ENCODE measurements around the gene FAF1.

FAF1 gene

DNA sequence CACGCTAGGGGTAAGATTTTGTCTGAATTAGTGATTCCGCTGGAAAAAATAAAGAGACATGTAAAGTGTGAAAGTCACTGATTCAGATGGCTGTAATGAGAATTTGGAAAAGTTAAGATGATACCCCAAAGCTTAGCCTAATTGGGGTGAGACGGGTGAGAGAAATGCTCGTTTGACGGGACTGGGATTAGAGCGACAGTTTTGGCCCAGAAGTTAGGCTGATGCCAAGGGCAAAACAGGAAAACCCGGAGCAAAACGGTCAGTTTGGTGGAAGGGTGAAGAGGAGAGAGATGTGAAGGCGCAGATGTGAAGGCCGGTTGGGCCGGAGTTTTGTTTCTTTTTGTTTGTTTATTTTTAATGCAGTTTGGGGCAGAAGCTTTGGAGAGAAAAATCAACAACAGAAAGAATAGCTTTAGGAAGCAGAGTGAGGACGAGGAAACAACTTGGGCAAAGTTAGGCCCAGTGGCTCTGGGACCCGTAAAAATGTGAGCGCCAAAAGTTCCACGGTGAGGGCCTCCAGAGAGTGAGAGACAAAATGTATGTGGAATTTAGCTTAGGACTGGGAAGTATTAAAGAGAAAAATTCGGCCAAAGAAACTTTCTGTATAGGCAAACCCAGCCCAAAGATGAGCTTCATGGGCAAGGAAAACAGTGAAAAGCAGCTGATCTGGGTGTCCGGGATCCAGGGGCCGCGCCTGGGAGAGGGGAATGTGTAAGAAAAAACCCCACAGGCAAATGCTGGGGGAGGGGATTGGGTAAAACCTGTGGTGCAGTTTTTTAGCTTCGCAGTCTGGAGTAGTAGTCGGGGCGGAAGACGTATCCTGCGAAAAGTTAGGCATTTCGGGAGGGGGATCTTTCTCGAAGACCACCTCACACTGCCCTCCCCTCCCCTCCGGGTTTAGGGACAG is 538.0 kb downstream of the FAF1 start:
- DNase-seq, result no peak

DNA sequence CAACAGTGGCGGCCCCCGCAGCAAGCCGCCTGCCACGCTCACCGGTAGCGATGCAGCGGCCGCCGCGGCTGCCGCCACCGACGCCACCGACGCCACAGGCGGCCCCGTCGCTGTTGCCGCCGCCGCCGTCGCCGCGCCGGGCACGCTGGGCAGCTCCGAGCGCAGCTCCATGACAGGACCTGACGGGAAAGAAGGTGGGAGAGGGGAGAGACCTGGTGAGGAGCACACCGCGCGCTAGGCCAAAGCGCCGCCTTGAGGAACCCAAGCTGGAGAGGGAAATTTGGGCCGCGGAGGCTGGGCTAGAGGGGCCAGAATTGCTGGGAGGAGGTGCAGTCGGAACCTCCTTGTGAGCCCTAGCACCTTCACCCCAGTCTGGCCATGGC is 538.7 kb downstream of the FAF1 start:
- DNase-seq, result no peak

DNA sequence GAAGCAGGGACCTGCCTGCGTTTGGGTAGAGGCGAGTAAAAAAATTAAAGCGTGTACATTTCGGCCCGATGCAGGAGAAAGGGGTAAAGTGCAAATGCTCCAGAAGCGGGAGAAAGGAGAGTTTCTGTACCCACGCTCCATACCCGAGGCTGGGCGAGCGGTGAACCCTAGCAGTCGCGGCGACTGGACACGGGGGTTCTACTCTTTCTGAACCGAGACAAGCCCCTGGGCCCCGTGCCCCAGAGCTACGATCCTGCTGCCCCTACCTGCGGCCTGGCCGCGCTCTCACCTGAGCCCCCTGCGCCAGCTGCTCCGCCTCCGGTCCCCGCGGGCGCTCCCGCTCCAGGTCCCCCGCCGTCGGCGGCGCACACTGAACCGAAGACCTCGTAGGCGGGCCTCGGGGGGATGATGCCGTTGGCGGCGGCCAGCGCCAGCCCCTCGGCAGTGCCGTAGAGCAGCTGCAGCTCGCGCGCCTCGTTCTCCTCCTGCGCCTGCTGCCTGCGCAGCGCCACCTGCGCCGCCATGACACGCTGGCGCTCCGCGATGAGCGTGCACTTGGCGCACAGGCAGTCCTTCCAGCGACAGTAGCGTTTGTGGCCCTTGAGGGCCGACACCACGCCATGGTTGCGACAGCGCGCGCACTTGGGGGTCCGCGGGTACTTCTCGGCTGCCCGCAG is 539.2 kb downstream of the FAF1 start:
- DNase-seq, result no peak

- no peak for DNase-seq
Observed at GRCh38 chr1:50419907-50420677, 540.0 kb downstream of the FAF1 start.

DNA sequence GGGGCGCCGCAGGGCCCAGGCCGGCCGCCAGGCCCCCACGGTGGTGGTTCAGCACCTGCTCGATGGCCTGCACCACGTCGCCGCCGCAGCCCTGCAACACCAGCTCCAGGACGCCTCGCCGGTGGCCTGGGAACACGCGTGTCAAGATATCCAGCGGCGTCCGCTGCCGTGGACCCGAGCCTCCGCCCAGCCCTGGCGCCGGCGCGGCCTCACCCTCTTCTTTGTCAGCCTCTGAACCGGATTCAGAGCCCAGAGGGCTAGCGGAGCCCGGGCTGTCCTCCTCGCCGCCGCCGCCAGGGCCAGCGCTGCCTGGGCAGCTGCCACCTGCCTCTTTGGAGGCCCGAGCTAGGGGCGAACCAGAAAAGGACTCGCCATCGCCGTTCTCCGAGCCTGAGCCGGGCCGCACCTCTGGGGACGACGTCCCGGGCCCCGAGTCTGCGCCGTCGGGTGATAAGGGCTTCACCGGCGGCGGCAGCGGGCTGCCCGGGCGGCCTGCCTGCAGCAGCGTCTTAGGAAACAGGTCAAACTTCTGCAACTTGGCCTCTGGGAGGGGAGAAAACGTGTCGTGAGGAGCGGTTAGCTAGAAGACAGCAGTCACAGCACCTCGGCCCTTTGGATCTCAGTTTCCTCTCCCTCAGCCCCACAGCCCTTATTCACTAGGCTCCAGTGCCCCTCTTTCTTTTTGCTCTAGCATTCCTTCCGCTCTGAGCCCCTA is 540.7 kb downstream of the FAF1 start:
- no peak for DNase-seq

GRCh38 chr1:50418600-50419109 is 541.4 kb downstream of the FAF1 start:
- DNase-seq, result no peak

DNA sequence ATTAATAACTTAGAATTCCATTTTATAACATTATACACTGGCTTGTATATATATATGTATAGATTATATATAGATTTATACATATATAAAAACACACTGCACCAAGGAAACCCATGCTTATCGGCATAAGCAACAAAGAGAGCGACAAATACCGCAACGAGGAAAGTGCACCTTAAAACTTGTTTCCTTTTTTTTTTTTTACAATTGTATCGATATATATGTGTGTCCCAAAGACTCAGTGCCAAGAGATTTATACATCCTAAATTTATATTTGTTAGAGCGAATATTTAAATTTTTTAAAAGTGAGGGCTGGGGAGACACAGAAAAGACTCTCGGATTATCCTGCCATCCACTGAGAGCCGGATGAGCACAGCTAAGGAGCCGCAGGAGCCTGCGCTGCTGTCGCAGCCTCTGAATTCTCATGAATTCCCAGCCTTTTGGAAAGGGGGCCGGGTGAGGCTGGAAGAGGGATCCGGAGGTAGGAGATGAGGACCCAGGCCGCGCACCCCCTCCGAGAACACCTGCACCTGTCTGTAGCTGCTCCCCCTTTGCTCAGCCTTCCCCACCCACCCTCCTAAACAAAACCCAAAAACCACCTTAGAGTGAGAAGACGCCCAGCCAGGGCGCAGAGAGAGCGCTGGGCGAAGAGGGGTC is 542.0 kb downstream of the FAF1 start:
- DNase-seq, result no peak

- DNase-seq, result no peak
Observed at GRCh38 chr1:50417507-50417906, 542.6 kb downstream of the FAF1 start.

- DNase-seq, result no peak
Observed at GRCh38 chr1:50416553-50417453, 543.3 kb downstream of the FAF1 start.

DNA sequence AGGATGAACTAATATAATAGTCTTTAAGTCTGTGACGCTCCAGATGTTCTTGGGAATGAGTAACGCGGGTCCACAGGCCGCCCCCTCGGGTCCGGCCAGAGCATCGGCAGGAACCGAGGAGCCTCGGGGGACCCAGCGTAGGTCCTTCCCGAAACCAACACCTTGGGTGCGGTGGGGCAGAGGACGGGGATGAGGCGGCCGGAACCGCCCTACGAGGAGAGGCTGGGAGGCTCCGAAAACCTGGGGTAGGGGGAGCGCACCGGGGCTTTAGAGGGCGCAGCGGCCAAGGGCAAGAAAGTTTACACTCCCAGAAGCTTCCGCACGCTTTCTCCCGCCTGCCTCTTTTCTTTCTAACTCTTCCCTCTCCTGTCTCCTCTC is 543.9 kb downstream of the FAF1 start:
- no peak for DNase-seq

- DNase-seq, result no peak
Observed at GRCh38 chr1:50415235-50416149, 544.6 kb downstream of the FAF1 start.

DNA sequence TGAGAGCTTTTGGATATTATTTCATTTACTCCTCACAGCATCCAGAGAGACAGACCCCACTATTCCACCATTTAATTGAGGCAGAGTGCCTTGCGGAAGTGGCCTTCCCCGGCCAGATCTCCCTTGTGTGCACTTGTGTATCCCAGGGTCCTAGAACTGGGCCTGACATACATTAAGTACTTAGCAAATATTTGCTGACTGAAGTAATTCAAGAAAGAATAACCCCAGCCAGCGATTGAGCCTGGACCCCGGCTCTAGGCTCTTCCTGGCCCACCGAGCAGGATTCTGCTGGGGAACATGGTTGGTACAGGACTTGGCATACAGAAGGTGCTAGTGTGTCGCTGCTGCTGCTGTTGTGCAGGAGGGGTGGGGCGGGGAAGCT is 545.2 kb downstream of the FAF1 start:
- no peak for DNase-seq

- DNase-seq, result no peak
Observed at GRCh38 chr1:50412813-50413476, 547.1 kb downstream of the FAF1 start.

GRCh38 chr1:50405814-50406213 is 554.3 kb downstream of the FAF1 start:
- DNase-seq, result no peak

DNA sequence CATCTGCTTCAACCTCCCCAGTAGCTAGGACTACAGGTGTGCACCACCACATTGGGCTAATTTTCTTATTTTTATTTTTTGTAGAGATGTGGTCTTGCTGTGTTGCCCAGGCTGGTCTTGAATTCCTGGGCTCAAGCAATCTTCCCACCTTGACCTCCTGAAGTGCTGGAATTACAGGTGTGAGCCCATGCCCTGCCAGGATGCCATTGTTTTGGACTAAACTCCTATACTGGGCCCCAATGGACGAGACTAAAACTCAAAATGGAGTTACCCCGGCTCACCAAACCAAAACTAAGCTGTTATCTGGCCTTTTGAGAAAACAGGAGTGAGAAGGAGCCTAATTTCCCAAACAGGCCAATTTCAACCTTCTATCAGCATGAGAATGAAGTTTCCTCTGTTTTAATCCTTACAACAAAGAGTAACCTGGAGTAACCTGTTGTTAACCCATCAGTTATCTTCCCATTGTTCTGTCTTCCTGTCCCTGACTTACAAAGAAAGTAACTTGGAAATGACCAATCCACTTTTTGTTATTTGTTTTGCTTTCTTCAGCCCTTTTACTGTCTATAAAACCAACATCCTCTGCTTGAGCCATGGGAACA is 566.4 kb downstream of the FAF1 start:
- DNase-seq, result no peak

Measured in activated CD8-positive, alpha-beta memory T cell treated with anti-CD3 and anti-CD28 coated beads, Interleukin-2, amount 50 U/mL, for 4 hours (primary cell).